NCI-H524 (cell line): Measurements from ENCODE around the gene PAPOLB.
"Not testable (repeated sequence)": the region's sequence is repeated elsewhere in the genome, so short reads cannot be mapped to it uniquely, and the experiment has no call there.

Experiments used
- DNase-seq, 2 experiments: peaks; one replicate each; lab custom pipeline; 2025; lab: John Stamatoyannopoulos, UW

The PAPOLB gene

DNA sequence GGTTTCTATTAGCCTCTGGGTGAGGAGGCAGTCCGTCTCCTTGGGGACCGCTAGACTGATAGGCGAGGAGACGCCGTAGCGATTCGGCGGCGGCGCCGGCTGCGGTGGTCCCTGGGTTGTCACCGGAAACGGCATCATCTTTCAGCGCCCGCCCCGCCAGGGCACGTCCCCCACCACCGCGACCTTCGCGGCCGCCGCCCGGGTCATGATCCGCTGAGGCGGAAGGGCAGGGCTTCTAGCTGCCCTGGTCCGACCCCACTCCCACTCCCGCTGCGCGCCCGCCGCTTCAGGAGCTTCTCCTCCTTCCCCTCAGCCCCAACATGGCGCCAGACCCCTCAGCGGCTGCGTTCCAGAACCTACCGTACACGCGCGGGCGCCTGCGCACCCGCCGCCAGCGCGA, at the start of gene PAPOLB:
Gene PAPOLB (minus strand): TSS at position 358 of the 400 bp plus-strand sequence. CDS start 220 bp downstream, at position 138.
- no peak for DNase-seq

- no peak for DNase-seq
These were observed 49.4 kb upstream of the PAPOLB start for GRCh38 chr7:4911111-4911828.

DNA sequence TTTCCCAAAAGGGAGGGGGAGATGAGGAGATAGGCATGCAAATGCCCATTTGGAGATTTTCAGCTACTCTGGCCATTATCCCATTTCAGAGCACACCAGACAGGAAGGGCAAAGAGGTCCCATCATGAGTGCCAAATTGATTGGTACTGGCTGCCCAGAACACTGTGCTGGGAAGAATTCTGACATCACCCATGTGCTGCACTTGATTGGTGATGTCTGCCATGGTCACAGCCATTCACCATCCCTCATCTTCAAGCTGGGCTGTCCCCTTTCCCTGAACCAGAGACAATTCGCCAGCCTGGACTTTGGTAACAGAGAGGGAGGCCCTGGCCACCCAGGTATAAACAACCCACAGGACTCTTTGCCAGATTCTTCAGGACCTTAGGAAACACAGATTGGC, 44.9 kb upstream of the PAPOLB start:
- DNase-seq, result no peak

DNA sequence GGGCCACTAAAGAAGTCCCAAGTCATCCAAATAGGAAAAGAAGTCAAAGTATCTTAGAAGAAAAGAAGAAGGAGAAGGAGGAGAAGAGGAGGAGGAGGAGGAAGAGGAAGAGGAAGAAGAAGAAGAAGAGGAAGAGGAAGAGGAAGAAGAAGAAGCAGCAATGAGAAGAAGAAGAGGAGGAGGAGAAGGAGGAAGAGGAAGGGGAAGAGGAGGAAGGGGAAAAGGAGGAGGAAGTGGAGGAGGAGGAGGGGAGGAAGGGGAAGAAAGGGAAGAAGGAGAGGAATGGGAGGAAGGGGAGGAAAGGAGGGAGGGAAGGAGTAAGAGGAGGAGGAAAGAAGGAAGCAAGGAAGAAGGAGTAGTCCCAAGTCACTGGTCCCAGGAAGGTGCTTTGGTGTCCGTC, 43.3 kb upstream of the PAPOLB start:
- DNase-seq, result no peak

- no peak for DNase-seq
These were observed 42.5 kb upstream of the PAPOLB start for GRCh38 chr7:4904346-4904745.

GRCh38 chr7:4895766-4896165, 33.9 kb upstream of the PAPOLB start:
- no peak for DNase-seq

DNA sequence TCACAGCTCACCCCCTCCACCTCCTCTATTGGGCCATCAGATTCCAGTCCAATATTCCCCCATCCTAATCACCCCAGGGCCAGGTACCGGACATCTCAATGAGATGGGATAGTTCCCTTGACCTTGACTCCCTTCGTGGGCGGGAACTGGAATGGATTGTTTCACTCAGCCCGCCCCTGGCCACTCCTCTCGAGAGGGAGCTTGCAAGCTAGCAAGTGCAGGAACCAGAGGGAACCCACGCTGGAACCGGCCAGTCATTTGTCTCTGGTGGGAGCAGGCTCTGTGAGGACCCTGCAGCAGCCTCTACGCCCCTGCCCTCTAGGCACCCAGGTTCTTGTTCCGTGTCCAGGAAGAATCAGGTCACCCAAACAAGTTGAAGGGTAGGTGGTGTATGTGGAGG, 32.7 kb upstream of the PAPOLB start:
- DNase-seq, result no peak

- no peak for DNase-seq
These were observed 32.2 kb upstream of the PAPOLB start for GRCh38 chr7:4893929-4894475.

GRCh38 chr7:4893188-4893587, 31.4 kb upstream of the PAPOLB start:
- not testable (repeated sequence) for DNase-seq

GRCh38 chr7:4891522-4891921, 29.7 kb upstream of the PAPOLB start:
- not testable (repeated sequence) for DNase-seq

DNA sequence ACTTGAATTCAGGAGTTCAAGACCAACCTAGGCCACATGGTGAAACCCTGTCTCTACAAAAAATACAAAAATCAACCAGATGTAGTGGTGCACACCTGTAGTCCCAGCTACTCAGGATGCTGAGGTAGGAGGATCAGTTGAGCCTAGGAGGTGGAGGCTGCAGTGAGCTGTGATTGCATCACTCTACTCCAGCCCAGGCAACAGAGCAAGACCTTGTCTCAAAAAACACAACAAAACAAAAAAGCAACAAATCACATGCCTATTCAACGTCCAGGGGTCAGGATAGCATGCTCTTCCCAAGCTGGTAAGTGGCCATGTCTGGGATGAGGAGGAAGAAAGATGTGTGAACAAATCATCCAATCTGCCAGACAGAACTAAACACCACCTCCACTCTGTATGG, 27.9 kb upstream of the PAPOLB start:
- DNase-seq, result no peak

GRCh38 chr7:4888161-4888560, 26.3 kb upstream of the PAPOLB start:
- DNase-seq, result no peak

- DNase-seq, result no peak
These were observed 24.8 kb upstream of the PAPOLB start for GRCh38 chr7:4886671-4887070.

GRCh38 chr7:4885317-4885807, 23.5 kb upstream of the PAPOLB start:
- DNase-seq, result no peak

DNA sequence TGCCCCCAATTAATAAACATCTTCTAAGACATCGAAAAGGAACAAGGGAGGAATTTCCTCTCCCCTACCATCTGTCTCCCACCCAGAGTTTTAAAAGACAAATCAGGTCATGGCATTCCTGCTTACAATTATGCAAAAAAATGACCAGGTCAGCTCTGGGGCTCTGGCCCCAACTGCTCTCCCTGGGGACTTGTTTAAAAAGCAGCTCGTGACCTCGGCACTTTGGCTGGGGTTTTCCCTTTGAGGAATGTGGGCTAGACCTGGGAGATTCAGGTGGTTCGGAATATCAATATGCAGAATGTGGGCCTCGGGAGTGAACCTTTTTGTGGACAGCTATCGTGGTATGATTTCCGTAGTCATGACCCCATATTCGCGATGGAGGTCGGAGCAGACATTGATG, 22.3 kb upstream of the PAPOLB start:
- DNase-seq, result peak in 1 of 2 experiments; percentile 29

DNA sequence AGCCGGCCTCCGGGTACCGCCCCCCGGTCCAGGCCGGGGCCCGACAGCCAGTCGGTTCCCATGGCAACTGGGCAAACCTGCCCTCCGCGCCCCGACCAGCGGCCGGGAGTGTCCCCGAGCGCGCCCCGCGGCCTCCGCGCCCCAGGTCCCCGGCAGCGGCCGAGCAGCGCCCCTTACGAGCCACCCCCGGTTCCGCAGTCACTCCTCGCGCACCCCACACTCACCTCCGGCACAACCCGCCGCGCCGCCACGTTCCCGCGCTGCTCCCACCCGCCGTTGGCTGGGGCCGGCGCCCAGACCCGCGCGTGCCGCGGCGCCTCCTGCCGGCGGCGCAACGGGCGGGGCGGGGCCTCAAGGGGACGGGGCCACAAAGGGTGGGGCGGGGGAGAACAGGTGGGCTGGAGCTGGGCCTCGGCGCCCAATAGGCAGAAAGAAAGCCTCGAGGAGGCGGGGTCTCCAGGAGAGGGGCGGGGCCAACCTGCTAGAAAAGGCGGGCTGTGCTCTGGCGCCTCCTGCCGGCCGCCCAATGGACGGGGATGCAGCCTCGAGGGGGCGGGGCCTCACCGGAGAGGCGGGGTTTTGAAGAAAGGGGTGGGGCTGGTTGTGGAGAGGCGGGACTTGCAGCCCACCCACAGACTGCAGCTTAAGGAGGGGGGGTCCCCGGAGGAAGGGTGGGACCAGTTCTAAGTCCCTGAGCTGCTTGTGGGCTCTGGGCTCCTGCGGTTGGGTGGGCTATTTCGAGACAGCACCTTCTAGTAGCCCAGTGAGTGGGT, 21.7 kb upstream of the PAPOLB start, which contains the start of gene RADIL:
Gene RADIL (minus strand): TSS at position 345 of the 773 bp plus-strand sequence. CDS start 5,577 bp downstream, outside the sequence.
- peak; percentile 69 to 83 for DNase-seq

GRCh38 chr7:4883033-4883371, 21.2 kb upstream of the PAPOLB start:
- no peak for DNase-seq

- peak in 1 of 2 experiments; percentile 38 for DNase-seq
These were observed 20.6 kb upstream of the PAPOLB start for GRCh38 chr7:4882169-4883032.

DNA sequence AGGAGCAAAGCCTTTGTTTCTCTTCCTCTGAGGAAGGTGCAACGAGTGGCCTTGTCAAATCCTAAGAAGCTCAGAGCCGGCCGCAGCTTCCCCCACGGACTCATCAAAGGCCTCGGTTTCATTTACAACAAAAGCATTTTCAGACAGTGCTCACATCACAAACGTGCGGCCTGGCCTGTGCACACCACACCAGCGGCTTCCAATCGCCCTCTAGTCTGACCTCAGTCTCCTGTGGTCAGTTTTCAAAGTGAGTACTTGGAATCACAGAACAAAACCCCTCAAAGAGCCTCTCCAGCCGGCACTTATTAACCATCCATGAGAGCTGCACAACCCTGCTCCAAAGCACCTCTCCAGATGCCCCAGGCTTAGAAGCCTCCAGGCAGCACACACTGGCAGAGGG, 18.4 kb upstream of the PAPOLB start:
- DNase-seq, result peak in 1 of 2 experiments; percentile 37

- no peak for DNase-seq
These were observed 17.7 kb upstream of the PAPOLB start for GRCh38 chr7:4879396-4880081.
